GM19193 (cell line): ENCODE data around the gene ZSWIM5.

Source experiments
- POLR2A ChIP-seq: IDR thresholded peaks from 4 replicates; pipeline ENCODE4 v1.6.1; 2011; ENCODE audit not compliant: insufficient read depth, insufficient read length; ENCODE audit errors: extremely low read depth

ZSWIM5 gene

DNA sequence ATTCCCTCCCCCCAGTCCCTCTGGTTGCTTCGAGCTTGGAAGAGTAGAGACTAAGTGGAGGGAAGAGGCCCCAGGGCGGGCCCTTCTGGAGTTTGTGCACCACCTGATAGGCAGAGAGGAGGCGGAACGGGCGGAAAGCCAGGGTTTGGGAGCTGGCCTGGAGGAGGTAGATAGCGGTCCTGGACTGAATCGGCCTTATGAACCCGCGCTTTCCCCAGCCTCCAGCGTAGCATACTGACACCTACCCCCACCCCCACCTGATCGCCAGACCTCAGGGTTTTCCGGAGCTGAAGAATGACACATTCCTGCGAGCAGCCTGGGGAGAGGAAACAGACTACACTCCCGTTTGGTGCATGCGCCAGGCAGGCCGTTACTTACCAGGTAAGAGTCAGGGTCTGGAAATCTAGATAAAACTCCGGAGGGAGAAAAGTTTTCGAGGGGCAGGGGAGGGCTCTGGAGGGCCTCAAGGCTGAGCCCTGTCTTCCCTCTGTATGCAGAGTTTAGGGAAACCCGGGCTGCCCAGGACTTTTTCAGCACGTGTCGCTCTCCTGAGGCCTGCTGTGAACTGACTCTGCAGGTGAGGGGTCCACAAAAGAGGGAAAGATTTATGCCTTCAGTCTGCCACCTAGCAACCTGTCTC, 193.6 kb downstream of the ZSWIM5 start:
- no peak for TF ChIP-seq POLR2A

GRCh38 chr1:45011837-45012638, 194.4 kb downstream of the ZSWIM5 start, which contains the start of gene UROD:
Gene UROD (plus strand): TSS chr1:45012254. CDS start chr1:45012266, 12 bp downstream.
- TF ChIP-seq POLR2A, result peak; percentile 80

DNA sequence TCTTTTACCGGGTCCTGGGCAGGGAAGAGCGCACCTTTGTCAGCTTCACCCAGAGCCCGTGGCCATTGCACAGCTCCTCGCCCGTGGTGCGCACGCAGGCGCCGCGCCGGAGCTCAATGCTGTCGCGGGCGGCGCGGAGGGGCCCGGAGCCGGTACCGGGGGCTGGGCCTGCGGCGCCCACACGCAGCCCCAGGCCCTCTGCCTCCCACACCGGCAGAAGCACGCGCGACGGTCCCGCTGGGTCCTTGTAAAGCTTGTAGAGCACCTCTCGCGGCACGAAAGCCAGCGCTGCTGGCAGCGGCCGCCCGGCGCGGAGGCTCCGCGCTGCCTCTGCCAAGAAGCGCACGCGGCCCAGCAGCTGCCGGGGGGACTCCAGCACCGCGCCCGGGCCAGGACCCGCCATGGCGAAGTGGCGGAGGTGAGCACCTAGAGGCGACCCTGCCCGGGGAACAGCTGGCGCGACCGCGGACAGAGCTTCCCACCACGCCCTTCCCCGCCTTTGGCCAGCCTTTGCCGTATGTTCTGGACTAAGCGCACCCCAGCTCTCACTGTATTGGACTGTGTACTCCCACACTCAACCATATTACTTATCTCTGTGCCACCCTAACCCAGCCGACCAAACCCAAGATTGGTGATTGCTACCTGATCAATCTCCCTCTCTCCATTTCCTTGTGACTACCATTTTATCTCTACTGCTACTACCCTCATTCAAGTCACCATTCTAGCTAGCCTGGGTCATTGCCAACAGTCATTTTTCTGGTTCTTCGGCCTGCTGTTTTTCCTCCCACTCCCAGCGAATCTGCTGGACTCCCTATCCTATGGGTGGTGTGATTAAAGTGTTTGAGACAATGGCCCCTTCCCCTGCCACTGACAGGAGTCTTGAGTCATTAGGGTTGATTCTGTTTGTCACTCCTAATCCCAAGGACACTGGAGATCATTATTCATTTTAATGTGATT, 195.3 kb downstream of the ZSWIM5 start, which contains the start of gene HECTD3:
TSS of gene HECTD3 (minus strand) at position 470 of the 957 bp plus-strand sequence. CDS start at position 403, 67 bp downstream.
- peak; percentile 71 for TF ChIP-seq POLR2A

DNA sequence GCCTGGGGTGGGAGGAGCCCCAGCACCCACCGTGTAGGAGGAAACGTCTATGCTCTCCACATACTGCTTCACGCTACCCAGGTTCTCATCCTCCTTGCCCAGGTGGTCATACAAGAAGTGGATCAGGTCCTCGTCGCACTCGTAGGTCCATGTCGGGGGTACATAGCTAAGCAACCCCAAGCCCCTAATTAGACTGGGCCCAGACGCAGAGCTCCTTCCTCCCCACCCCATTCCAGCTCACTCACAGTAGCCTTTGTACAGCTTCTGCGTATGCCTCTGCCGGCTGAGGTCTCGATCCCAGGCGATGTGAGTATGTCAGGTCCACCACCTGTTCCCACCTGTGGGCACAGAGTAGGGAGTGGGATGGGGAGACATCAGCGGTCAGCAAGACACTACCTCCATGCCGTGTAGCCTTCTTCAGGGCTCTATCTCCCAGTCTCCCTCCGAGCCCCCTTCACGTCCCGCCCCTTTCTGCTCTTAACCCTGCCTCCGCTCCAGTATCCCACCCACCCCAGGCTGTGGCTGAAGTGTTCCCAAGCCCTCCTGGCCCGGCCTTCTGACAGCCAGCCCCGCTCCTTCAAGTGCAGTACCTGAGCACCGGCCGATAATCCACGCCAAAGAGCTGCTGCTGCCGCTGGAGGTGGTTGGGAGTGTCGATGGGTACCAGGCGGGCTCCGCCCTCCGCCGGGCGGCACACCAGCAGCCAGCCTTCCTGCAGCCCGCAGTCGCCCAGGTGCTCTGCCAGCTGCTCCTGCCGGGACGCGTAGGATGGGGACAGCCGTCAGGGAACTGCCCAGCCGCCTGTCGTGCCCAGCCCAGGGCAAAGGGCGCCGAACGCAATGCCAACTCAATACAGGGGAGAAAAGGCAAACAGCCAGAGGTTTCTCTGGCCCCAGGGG, 196.2 kb downstream of the ZSWIM5 start:
- TF ChIP-seq POLR2A, result no peak

GRCh38 chr1:45009296-45009865, 197.0 kb downstream of the ZSWIM5 start:
- TF ChIP-seq POLR2A, result no peak

DNA sequence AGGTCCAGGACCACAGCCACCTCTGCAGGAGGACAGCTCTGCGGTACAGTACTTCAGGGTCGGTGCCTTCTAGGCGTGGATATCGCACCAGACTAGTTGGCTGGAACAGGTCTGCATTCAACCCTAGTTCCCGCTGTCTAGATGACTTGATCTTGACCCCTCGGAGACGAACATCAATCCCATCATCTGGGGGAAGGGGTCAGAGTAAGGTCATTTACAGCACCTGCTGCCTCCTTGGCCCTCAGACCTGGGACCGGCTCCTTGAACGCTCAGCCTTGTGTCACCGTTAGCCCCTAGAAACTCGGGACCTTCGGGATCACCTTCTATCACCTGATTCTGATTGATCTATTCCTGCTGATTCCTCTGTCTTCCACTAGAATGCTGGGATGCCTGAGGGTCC, 197.9 kb downstream of the ZSWIM5 start:
- TF ChIP-seq POLR2A, result no peak

GRCh38 chr1:45008076-45008475, 198.3 kb downstream of the ZSWIM5 start:
- TF ChIP-seq POLR2A, result no peak

GRCh38 chr1:45007311-45007710, 199.1 kb downstream of the ZSWIM5 start:
- no peak for TF ChIP-seq POLR2A

GRCh38 chr1:45005761-45006160, 200.6 kb downstream of the ZSWIM5 start:
- no peak for TF ChIP-seq POLR2A

- TF ChIP-seq POLR2A, result no peak
Measured at GRCh38 chr1:45004281-45004920, 202.0 kb downstream of the ZSWIM5 start.

- no peak for TF ChIP-seq POLR2A
Measured at GRCh38 chr1:45003741-45004140, 202.7 kb downstream of the ZSWIM5 start.

DNA sequence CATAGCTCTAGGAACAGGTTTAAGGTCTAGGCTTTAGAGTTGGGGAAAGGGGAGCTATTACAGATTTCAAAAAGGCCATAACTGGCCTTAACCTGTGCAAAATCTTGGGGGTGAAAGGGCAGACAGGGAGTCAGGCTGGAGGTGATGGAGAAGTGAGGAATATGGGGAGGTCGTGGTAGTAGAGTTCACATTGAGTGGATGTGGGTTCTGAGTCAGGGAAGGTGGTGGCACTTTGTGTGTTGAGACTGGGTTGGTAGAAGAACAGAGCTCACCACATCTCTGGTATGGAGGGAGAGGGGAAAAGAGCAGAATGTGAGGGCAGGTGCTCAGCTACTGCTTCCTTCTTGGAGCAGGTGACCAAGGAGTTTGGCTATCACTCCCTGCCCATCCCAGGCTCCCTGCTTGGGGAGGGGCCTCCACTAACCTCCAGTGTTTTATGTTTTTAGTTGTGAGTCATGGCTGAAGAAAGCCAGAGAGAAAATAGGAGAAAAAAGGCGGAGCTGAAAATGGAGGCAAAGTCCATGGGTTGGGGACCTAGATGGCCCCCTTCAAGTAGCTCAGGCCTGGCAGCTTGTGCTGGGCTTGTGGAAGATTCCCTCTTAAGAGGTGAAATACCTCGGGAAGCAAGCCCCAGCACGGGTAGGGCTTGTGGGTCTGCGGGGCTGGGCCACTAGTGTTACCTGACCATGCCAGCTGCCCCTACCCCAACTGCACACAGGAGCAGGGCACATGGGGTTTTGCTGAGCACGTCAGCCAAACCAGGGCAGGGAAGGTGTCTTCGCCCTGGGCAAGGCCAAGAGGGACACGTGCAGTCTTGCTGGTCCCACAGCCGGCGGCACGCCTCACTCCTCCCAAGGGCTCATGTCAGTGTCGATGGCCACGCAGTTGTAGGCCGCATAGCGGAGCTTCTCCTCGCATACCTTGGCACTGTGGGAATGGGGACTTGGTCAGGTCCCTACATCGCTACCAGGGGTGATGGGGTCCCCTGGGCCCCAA, 203.5 kb downstream of the ZSWIM5 start:
- no peak for TF ChIP-seq POLR2A
